Central memory CD8-positive, alpha-beta T cell (primary cell): ENCODE measurements around the gene ABHD4.
"Not testable (repeated sequence)": the region's sequence is repeated elsewhere in the genome, so short reads cannot be mapped to it uniquely, and the experiment has no call there.

Source experiments
- ATAC-seq: fragments of 150-1000 bp; cut with Tn5 transposase; replicated peaks from 2 replicates; pipeline ENCODE4 v1.10.0; 2022; ENCODE audit warnings: mild to moderate bottlenecking, moderate FRiP score, moderate number of reproducible peaks; ENCODE audit not compliant: poor library complexity, severe bottlenecking; ENCODE audit errors: extremely low read depth
- DNase-seq, 2 donors: peaks; one replicate each; pipeline ENCODE4 v3.0.0; 2021; ENCODE audit warnings: low spot score in 2 of 2
- H3K27ac Mint-ChIP-seq: one replicate; pipeline ENCODE4 v1.8.0; 2022; ENCODE audit warnings: low read depth, mild to moderate bottlenecking, moderate library complexity, mixed read lengths
- H3K27me3 Mint-ChIP-seq: one replicate; pipeline ENCODE4 v1.8.0; 2022; ENCODE audit warnings: mixed read lengths
- H3K36me3 Mint-ChIP-seq: one replicate; pipeline ENCODE4 v1.8.0; 2022; ENCODE audit warnings: mild to moderate bottlenecking, moderate library complexity, mixed read lengths; ENCODE audit not compliant: insufficient read depth
- H3K4me1 Mint-ChIP-seq: one replicate; pipeline ENCODE4 v1.8.0; 2022; ENCODE audit warnings: mixed read lengths
- H3K4me3 Mint-ChIP-seq: one replicate; pipeline ENCODE4 v1.8.0; 2022; ENCODE audit warnings: mild to moderate bottlenecking, moderate library complexity, mixed read lengths
- H3K9me3 Mint-ChIP-seq: one replicate; pipeline ENCODE4 v1.8.0; 2022; ENCODE audit warnings: mixed read lengths

Gene ABHD4

DNA sequence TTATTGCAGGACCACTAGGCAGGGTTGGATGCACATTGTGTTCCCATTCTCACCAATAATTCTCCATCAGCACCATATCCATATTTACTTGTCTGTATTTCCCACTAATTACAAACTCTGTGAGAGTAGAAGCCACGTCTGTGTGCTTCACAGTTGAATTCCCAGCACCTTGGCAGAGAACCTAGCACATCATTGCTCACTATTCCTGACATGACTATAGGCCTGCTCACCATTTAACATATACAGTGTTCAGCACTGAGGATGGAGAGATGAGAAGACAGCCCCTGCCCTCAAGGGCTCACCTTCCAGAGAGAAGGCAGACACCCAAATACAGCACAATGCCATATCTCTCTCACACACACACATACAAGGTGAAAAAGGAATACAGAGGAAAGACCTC lies 14.1 kb upstream of the ABHD4 start:
- no peaks in the 10 kb centered on the region for H3K27me3 Mint-ChIP-seq
- H3K4me1 Mint-ChIP-seq: peaks cover 65% of the 10 kb centered on the region
- ATAC-seq: no peak
- peaks cover 29% of the 10 kb centered on the region for H3K36me3 Mint-ChIP-seq
- H3K27ac Mint-ChIP-seq: peak overlapping the region; percentile 49
- DNase-seq: no peak
- H3K4me3 Mint-ChIP-seq: no peak overlapping the region
- no peaks in the 10 kb centered on the region for H3K9me3 Mint-ChIP-seq

DNA sequence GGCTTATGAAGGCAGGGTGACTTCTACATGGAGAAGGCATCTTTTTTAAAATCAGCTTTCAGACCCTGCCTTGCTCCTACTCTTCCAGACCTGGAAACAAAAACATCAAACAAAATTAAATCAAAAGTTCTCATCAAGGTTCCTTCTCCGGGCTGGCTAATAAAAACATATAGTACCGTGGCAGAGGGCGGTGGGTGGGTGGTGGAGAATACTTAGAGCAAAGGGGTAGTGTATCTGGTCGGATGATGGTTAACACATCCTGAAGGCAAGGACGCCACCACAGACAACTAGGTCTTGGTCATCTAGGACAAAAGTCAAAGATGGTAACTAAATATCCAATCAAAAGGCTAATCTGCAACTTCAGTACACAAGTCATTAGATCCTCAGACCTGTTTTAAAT lies 10.9 kb upstream of the ABHD4 start:
- Mint-ChIP-seq H3K27me3 (no peaks in the 10 kb centered on the region), H3K4me1 (peaks cover 62% of the 10 kb centered on the region), H3K9me3 (no peaks in the 10 kb centered on the region), H3K27ac (peak overlapping the region; percentile 36), H3K36me3 (peaks cover 32% of the 10 kb centered on the region), H3K4me3 (peak overlapping the region; percentile 89)
- DNase-seq (no peak), ATAC-seq (no peak)

DNA sequence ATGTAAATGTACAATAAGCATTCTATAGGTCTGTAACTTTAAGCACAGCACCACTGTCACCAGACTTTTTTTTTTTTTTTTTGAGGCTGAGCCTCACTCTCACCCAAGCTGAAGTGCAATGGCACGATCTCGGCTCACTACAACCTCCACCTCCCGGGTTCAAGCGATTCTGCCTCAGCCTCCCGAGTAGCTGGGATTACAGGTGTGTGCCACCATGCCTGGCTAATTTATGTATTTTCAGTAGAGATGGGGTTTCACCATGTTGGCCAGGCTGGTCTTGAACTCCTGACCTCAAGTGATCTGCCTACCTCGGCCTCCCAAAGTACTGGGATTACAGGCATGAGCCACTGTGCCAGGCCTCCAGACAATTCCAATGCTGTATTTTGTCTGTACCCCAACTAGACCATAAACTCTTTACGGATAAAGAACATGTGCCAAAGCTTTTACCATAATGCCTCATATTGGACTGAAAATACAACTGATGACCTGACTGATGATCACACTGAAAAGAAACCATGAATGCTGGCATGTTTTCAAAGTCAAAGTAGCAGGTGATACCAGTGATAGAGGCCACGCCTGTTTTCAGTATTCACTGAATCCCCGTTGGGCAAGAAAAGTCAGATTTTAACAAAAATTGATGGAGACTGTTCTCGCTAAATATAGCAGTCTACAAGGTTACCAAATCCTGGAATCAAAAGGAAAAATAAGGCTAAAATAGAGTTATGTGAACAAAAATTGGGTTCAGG lies 10.2 kb upstream of the ABHD4 start:
- H3K27ac Mint-ChIP-seq: peak overlapping the region; percentile 97
- not testable (repeated sequence) for DNase-seq, H3K27me3 Mint-ChIP-seq, ATAC-seq, H3K9me3 Mint-ChIP-seq
- peaks cover 32% of the 10 kb centered on the region for H3K36me3 Mint-ChIP-seq
- H3K4me3 Mint-ChIP-seq: peak overlapping the region; percentile 89
- H3K4me1 Mint-ChIP-seq: peaks cover 60% of the 10 kb centered on the region

DNA sequence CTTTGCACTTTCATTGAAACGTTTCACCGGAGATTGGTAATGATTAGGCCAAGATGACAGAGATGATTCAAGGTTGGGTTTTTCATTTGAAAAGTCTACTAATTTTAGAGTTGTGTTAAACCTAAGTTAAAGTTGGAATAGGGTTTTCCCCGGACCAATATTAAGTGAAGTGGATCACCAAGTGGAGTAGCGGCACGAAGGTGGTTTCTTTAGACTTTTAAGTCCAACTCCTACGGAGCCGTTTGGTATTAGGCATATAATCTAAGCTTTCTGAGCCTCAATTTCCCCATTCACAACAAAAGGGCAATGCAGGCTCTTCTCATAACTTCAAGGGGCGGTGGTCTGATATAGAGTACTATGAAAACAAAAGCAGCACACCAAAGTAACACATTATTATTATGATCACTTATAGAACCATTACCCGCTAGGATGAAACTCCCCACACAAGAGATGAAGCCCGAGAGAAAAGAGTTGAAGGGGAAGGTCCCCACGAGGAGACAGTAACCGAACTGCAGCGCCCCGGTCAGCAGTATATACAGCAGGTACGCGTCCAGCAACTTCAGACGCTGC lies 9.5 kb upstream of the ABHD4 start:
- Mint-ChIP-seq H3K9me3 (no peaks in the 10 kb centered on the region), H3K4me3 (peak overlapping the region; percentile 89), H3K4me1 (peaks cover 53% of the 10 kb centered on the region), H3K36me3 (peaks cover 32% of the 10 kb centered on the region), H3K27me3 (no peaks in the 10 kb centered on the region), H3K27ac (peak overlapping the region; percentile 97)
- DNase-seq (no peak), ATAC-seq (no peak)

GRCh38 chr14:22589096-22589839 lies 8.8 kb upstream of the ABHD4 start, which contains the start of gene DAD1:
Gene DAD1, minus strand, starts transcription at chr14:22589224. Its CDS starts 67 bp downstream, at chr14:22589157.
- peak within 1 kb of the TSS; percentile 97 for H3K27ac Mint-ChIP-seq
- no peaks in the 10 kb centered on the region for H3K27me3 Mint-ChIP-seq
- DNase-seq (peak; percentile 100), ATAC-seq (peak; percentile 98)
- H3K4me3 Mint-ChIP-seq: peak within 1 kb of the TSS; percentile 89
- H3K4me1 Mint-ChIP-seq: peaks cover 46% of the 10 kb centered on the region
- peaks cover 32% of the 10 kb centered on the region for H3K36me3 Mint-ChIP-seq
- no peaks in the 10 kb centered on the region for H3K9me3 Mint-ChIP-seq

- no peak for DNase-seq
- H3K4me1 Mint-ChIP-seq: peaks cover 21% of the 10 kb centered on the region
- no peaks in the 10 kb centered on the region for H3K9me3 Mint-ChIP-seq
- H3K27me3 Mint-ChIP-seq: peaks cover 9% of the 10 kb centered on the region
- no peak overlapping the region for H3K4me3 Mint-ChIP-seq
- peaks cover 18% of the 10 kb centered on the region for H3K36me3 Mint-ChIP-seq
- ATAC-seq: no peak
- H3K27ac Mint-ChIP-seq: no peak overlapping the region
Observed at GRCh38 chr14:22593189-22593588, 4.9 kb upstream of the ABHD4 start.

- Mint-ChIP-seq H3K36me3 (peaks cover 14% of the 10 kb centered on the region), H3K4me3 (no peak overlapping the region), H3K4me1 (peaks cover 21% of the 10 kb centered on the region), H3K27me3 (peaks cover 9% of the 10 kb centered on the region), H3K27ac (no peak overlapping the region), H3K9me3 (no peaks in the 10 kb centered on the region)
- DNase-seq (no peak), ATAC-seq (no peak)
Observed at GRCh38 chr14:22593601-22594000, 4.5 kb upstream of the ABHD4 start.

GRCh38 chr14:22594156-22594716 lies 3.9 kb upstream of the ABHD4 start:
- DNase-seq (no peak), ATAC-seq (no peak)
- H3K36me3 Mint-ChIP-seq: peaks cover 8% of the 10 kb centered on the region
- H3K4me1 Mint-ChIP-seq: peaks cover 26% of the 10 kb centered on the region
- peaks cover 9% of the 10 kb centered on the region for H3K27me3 Mint-ChIP-seq
- H3K9me3 Mint-ChIP-seq: no peaks in the 10 kb centered on the region
- no peak overlapping the region for H3K4me3 Mint-ChIP-seq
- H3K27ac Mint-ChIP-seq: no peak overlapping the region

DNA sequence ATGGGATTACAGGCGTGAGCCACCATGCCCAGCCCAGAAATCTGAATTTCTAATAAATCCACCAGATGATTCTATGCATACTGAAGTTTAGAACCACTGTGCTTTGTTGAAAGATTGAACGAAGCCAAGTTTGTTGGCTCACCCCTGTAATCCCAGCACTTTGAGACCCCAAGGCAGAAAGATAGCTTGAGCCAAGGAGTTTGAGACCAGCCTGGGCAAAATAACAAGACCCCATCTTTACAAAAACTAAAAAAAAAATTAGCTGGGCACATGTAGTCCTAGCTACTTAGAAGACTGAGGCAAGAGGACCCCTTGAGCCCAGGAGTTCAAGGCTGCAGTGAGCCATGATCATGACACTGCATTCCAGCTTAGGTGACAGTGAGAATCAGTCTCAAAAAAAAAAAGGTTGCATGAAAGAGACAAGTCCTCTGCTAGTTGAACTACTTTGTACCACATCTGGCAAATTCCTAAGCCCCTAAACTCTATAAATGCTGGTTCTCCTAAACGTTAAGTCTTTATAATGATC lies 1.7 kb upstream of the ABHD4 start:
- Mint-ChIP-seq H3K27ac (no peak overlapping the region), H3K4me1 (peaks cover 30% of the 10 kb centered on the region), H3K36me3 (peaks cover 2% of the 10 kb centered on the region), H3K9me3 (no peaks in the 10 kb centered on the region), H3K27me3 (peaks cover 9% of the 10 kb centered on the region), H3K4me3 (no peak overlapping the region)
- ATAC-seq (no peak), DNase-seq (no peak)

GRCh38 chr14:22597265-22597664 lies 835 bp upstream of the ABHD4 start:
- Mint-ChIP-seq H3K27ac (peak overlapping the region; percentile 94), H3K9me3 (no peaks in the 10 kb centered on the region), H3K27me3 (peaks cover 9% of the 10 kb centered on the region), H3K4me3 (peak overlapping the region; percentile 98), H3K36me3 (peaks cover 2% of the 10 kb centered on the region), H3K4me1 (peaks cover 36% of the 10 kb centered on the region)
- no peak for ATAC-seq
- no peak for DNase-seq

DNA sequence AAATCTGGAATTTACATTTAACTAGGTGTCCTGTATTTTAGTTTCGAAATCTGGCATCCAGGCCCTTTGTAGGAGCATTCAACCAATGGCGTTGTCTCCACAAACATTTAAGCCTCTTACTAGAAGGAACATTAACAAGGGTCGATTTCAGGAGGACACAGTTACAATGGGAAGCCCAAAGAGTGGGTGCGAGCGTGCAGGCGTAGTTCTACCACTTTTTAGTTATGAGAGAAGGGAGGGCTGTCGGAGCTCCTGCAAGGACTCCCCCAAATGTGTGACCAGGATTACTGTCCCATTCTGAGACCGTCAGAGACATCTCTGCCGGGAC lies 365 bp upstream of the ABHD4 start:
- Mint-ChIP-seq H3K9me3 (no peaks in the 10 kb centered on the region), H3K27ac (peak overlapping the region; percentile 94), H3K36me3 (peaks cover 2% of the 10 kb centered on the region), H3K4me3 (peak overlapping the region; percentile 98), H3K4me1 (peaks cover 36% of the 10 kb centered on the region), H3K27me3 (peaks cover 9% of the 10 kb centered on the region)
- ATAC-seq (no peak), DNase-seq (no peak)

DNA sequence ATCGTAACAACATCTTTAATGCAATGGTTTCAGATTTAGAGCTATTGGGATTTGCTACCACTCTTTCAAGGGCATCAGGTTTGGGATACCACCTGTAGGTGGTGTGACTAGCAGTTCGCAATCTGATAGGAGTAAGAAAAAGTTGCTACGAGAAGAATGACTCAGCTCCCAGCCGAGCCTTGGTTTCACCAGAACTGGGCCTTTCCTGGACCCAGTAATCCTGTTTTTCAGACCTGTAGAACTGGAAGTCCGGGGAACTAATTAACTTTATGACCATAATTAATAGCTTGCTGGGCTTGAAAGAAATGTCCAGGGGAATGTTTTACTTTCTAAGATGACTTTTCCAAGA lies 770 bp downstream of the ABHD4 start:
- Mint-ChIP-seq H3K27ac (peak overlapping the region; percentile 94), H3K36me3 (peaks cover 10% of the 10 kb centered on the region), H3K27me3 (peaks cover 9% of the 10 kb centered on the region), H3K4me3 (peak overlapping the region; percentile 98), H3K4me1 (peaks cover 36% of the 10 kb centered on the region), H3K9me3 (no peaks in the 10 kb centered on the region)
- ATAC-seq: peak; percentile 47
- no peak for DNase-seq
